HepG2 (cell line): Measurements from ENCODE around the gene NAT9. TPM values are rescaled to one million over a fixed set of nuclear protein-coding genes. Genes with fewer than 3 reads are reported as not detected.

ENCODE experiments used
- CREB1 ChIP-seq, 2 experiments: fragments of 450-650 bp in 1 of 2; IDR thresholded peaks; 2 replicates each; pipeline ENCODE4 v1.6.1; 2016 to 2017; ENCODE audit warnings: control low read depth in 1 of 2, mild to moderate bottlenecking in 1 of 2, missing compliant biosample characterization in 1 of 2, missing genetic modification characterization in 1 of 2
- ISL2 ChIP-seq: sonication (generic); formaldehyde crosslinking; IDR thresholded peaks from 2 replicates; pipeline ENCODE4 v1.5.0; 2020; ENCODE audit warnings: missing genetic modification reagents
- NFIC ChIP-seq: IDR thresholded peaks from 2 replicates; pipeline ENCODE4 v1.6.1; 2012; ENCODE audit warnings: mild to moderate bottlenecking, low read length, inconsistent platforms
- NR2F1 ChIP-seq, 2 experiments: fragments of 450-650 bp in 1 of 2; formaldehyde crosslinking in 1 of 2; IDR thresholded peaks; 2 replicates each; pipeline versions ENCODE4 v1.5.0 to v1.6.1; 2016 to 2020; ENCODE audit warnings: mild to moderate bottlenecking in 1 of 2, missing compliant biosample characterization in 1 of 2, missing genetic modification reagents in 1 of 2, moderate library complexity in 1 of 2
- POGZ ChIP-seq: sonication (generic); formaldehyde crosslinking; IDR thresholded peaks from 2 replicates; pipeline ENCODE4 v1.4.0; 2020; ENCODE audit warnings: mild to moderate bottlenecking, missing genetic modification reagents
- RORA ChIP-seq: sonication (generic); formaldehyde crosslinking; IDR thresholded peaks from 2 replicates; pipeline ENCODE4 v1.5.0; 2020; ENCODE audit warnings: mild to moderate bottlenecking, missing genetic modification reagents, moderate library complexity
- SNAPC4 ChIP-seq: sonication (generic); formaldehyde crosslinking; IDR thresholded peaks from 2 replicates; pipeline ENCODE4 v1.4.0; 2020; ENCODE audit warnings: mild to moderate bottlenecking, missing genetic modification reagents
- TAF1 ChIP-seq: sonication (generic); formaldehyde crosslinking; IDR thresholded peaks from 2 replicates; pipeline ENCODE4 v1.4.0; 2020; ENCODE audit warnings: missing genetic modification reagents
- THAP8 ChIP-seq: sonication (generic); formaldehyde crosslinking; IDR thresholded peaks from 2 replicates; pipeline ENCODE4 v1.5.1; 2020; ENCODE audit warnings: missing genetic modification reagents, mild to moderate bottlenecking, borderline replicate concordance
- ZBTB8A ChIP-seq: sonication (generic); formaldehyde crosslinking; IDR thresholded peaks from 2 replicates; pipeline ENCODE4 v1.4.0; 2020; ENCODE audit warnings: mild to moderate bottlenecking, low read depth, missing genetic modification reagents, borderline replicate concordance
- ZNF260 ChIP-seq: sonication (generic); formaldehyde crosslinking; IDR thresholded peaks from 2 replicates; pipeline ENCODE4 v1.4.0; 2020; ENCODE audit warnings: missing genetic modification reagents, low read depth, mild to moderate bottlenecking, borderline replicate concordance
- ZNF580 ChIP-seq: IDR thresholded peaks from 2 replicates; pipeline ENCODE4 v1.6.1; 2016; ENCODE audit warnings: low read depth, borderline replicate concordance
- ZNF629 ChIP-seq: sonication (generic); formaldehyde crosslinking; conservative IDR thresholded peaks from 2 replicates; pipeline ENCODE4 v1.5.0; 2020; ENCODE audit warnings: missing genetic modification reagents
- ZNF7 ChIP-seq: IDR thresholded peaks from 2 replicates; pipeline ENCODE4 v1.6.1; 2016; ENCODE audit warnings: missing biosample characterization, missing genetic modification reagents
- ZNF720 ChIP-seq: sonication (generic); formaldehyde crosslinking; IDR thresholded peaks from 2 replicates; pipeline ENCODE4 v1.4.0; 2020; ENCODE audit warnings: missing genetic modification reagents
- polyA plus RNA-seq, 8 experiments: library from polyadenylated mRNA; depleted of rRNA in 3 of 8; stranded (reverse) in 7 of 8; unstranded in 1 of 8; fragments of >200 nt; fragmentation: Illumina TruSeq in 4 of 8; extraction: Trizol in 4 of 8; gene quantifications; 2 replicates each; pipeline versions ENCODE4 v1.2.1 to v1.2.3, GENCODE V29; 2011 to 2016; ENCODE audit warnings: low read depth in 4 of 8, missing spikeins in 1 of 8, mixed read lengths in 1 of 8; ENCODE audit not compliant: insufficient read depth in 1 of 8
- total RNA-seq, 5 experiments: library from RNA; depleted of rRNA; stranded (reverse); fragments of >200 nt; fragmentation: Illumina TruSeq; extraction: Trizol; gene quantifications; 2 replicates each; pipeline ENCODE4 v1.2.3, GENCODE V29; 2016; ENCODE audit warnings: low read depth in 1 of 5
- TF ChIP-seq, protein P1 (sequence below): sonication (generic); formaldehyde crosslinking; conservative IDR thresholded peaks from 2 replicates; pipeline ENCODE4 v1.5.0; 2020; ENCODE audit warnings: missing genetic modification reagents
- TF ChIP-seq, protein P2 (sequence below): sonication (generic); formaldehyde crosslinking; conservative IDR thresholded peaks from 2 replicates; pipeline ENCODE4 v1.8.1; 2023; ENCODE audit warnings: missing genetic modification reagents
- TF ChIP-seq, protein P3 (sequence below): sonication (generic); formaldehyde crosslinking; IDR thresholded peaks from 2 replicates; pipeline ENCODE4 v1.5.0; 2020; ENCODE audit warnings: missing genetic modification reagents

Gene NAT9
- total and polyA plus RNA-seq, 2 of the 13 experiments (the other 11 are each of a cell fraction or from before 2014, with no cell fraction given), result 39.7 to 44.2 TPM

GRCh38 chr17:74736513-74737298, 39.4 kb downstream of the NAT9 start, which contains the start of gene RAB37 (continued):
- TF ChIP-seq RORA (CRISPR knock-in tag), result peak; percentile 48; the same call in 1 of the 2 replicates
- TF ChIP-seq, protein P1, sequence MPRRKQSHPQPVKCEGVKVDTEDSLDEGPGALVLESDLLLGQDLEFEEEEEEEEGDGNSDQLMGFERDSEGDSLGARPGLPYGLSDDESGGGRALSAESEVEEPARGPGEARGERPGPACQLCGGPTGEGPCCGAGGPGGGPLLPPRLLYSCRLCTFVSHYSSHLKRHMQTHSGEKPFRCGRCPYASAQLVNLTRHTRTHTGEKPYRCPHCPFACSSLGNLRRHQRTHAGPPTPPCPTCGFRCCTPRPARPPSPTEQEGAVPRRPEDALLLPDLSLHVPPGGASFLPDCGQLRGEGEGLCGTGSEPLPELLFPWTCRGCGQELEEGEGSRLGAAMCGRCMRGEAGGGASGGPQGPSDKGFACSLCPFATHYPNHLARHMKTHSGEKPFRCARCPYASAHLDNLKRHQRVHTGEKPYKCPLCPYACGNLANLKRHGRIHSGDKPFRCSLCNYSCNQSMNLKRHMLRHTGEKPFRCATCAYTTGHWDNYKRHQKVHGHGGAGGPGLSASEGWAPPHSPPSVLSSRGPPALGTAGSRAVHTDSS (CRISPR knock-in tag), result no peak
- no peak; the same call in 1 of the 2 replicates for TF ChIP-seq CREB1 (IDR thresholded peaks at IDR 0.05)
- TF ChIP-seq CREB1 (CRISPR knock-in tag; IDR thresholded peaks at IDR 0.05), result peak; percentile 79
- TF ChIP-seq, protein P2, sequence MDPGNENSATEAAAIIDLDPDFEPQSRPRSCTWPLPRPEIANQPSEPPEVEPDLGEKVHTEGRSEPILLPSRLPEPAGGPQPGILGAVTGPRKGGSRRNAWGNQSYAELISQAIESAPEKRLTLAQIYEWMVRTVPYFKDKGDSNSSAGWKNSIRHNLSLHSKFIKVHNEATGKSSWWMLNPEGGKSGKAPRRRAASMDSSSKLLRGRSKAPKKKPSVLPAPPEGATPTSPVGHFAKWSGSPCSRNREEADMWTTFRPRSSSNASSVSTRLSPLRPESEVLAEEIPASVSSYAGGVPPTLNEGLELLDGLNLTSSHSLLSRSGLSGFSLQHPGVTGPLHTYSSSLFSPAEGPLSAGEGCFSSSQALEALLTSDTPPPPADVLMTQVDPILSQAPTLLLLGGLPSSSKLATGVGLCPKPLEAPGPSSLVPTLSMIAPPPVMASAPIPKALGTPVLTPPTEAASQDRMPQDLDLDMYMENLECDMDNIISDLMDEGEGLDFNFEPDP, result no peak
- peak; percentile 85 for TF ChIP-seq ISL2 (CRISPR knock-in tag)
- TF ChIP-seq THAP8 (CRISPR knock-in tag), result no peak; the same call in 1 of the 2 replicates
- peak; percentile 55 to 59; a peak in 3 of 4 replicates for TF ChIP-seq NR2F1 (CRISPR knock-in tag; IDR thresholded peaks at IDR 0.05)
- TF ChIP-seq SNAPC4 (CRISPR knock-in tag), result 0 out of 2 replicates have a peak, but pooled peaks have one; percentile 56
- no peak for TF ChIP-seq ZNF720
- TF ChIP-seq, protein P3, sequence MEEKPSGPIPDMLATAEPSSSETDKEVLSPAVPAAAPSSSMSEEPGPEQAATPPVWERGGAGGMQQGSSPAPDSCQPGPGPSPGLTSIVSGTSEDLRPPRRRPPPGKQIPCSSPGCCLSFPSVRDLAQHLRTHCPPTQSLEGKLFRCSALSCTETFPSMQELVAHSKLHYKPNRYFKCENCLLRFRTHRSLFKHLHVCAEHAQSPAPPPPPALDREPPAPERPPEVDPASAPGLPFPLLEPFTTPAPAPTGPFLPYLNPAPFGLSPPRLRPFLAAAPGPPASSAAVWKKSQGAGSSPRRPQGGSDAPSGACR (CRISPR knock-in tag), result peak; percentile 62; the same call in 1 of the 2 replicates
- TF ChIP-seq ZNF7 (CRISPR knock-in tag), result no peak
- TF ChIP-seq ZNF629 (CRISPR knock-in tag), result peak; percentile 67; the same call in 1 of the 2 replicates
- TF ChIP-seq ZNF580 (CRISPR knock-in tag), result peak; percentile 82
- TF ChIP-seq TAF1, result peak; percentile 54
- no peak for TF ChIP-seq ZNF260 (CRISPR knock-in tag)
- TF ChIP-seq POGZ, result peak; percentile 86
- no peak for TF ChIP-seq NFIC
- TF ChIP-seq ZBTB8A, result peak; percentile 48; the same call in 1 of the 2 replicates
